Common myeloid progenitor, CD34-positive (primary cell): ENCODE data around the gene PARM1.

Source experiments
- CTCF ChIA-PET: fragments of 350-600 bp; sonication (Branson Sonifier 250); formaldehyde crosslinking; loops from one replicate; lab custom pipeline; 2021; ENCODE audit warnings: antibody characterized with exemption; lab: Charles Lee
- POLR2A ChIA-PET: fragments of 350-600 bp; sonication (Branson Sonifier 250); formaldehyde crosslinking; loops from one replicate; lab custom pipeline; 2021; ENCODE audit warnings: antibody characterized with exemption; lab: Charles Lee
- DNase-seq, 3 donors: peaks; one replicate each; pipeline versions ENCODE4 v3.0.0 to v3.0.0-alpha.2; 2013
- H3K27ac ChIP-seq, 2 experiments: 1 replicate in 1 of 2; 2 replicates in 1 of 2; pipeline ENCODE4 v1.7.0; 2013; ENCODE audit warnings: inconsistent platforms in 2 of 2, low read length in 2 of 2, mild to moderate bottlenecking in 2 of 2, low read depth in 1 of 2, moderate library complexity in 1 of 2; ENCODE audit not compliant: severe bottlenecking in 2 of 2, insufficient read depth in 1 of 2, poor library complexity in 1 of 2
- H3K27me3 ChIP-seq, 5 experiments: replicated peaks in 2 of 5; 1 replicate in 3 of 5; 2 replicates in 2 of 5; pipeline versions ENCODE4 v1.6.1 to v1.7.0; 2013; ENCODE audit warnings: low read length in 4 of 5, mild to moderate bottlenecking in 2 of 5, moderate library complexity in 2 of 5, inconsistent platforms in 1 of 5; ENCODE audit not compliant: insufficient read depth in 5 of 5, control insufficient read depth in 4 of 5
- H3K36me3 ChIP-seq, 4 experiments: 1 replicate in 2 of 4; 2 replicates in 2 of 4; pipeline versions ENCODE4 v1.6.1 to v1.7.0; 2013; ENCODE audit warnings: low read length in 3 of 4, control low read depth in 1 of 4, mild to moderate bottlenecking in 1 of 4; ENCODE audit not compliant: control insufficient read depth in 4 of 4, insufficient read depth in 4 of 4
- H3K4me1 ChIP-seq, 4 experiments: 1 replicate in 3 of 4; 2 replicates in 1 of 4; pipeline versions ENCODE4 v1.6.1 to v1.7.1; 2013; ENCODE audit warnings: low read length in 3 of 4, mild to moderate bottlenecking in 3 of 4, control low read depth in 1 of 4, inconsistent platforms in 1 of 4, moderate library complexity in 1 of 4; ENCODE audit not compliant: control insufficient read depth in 4 of 4, insufficient read depth in 4 of 4; ENCODE audit errors: control extremely low read depth in 1 of 4
- H3K4me3 ChIP-seq, 7 experiments: 1 replicate in 4 of 7; 2 replicates in 3 of 7; pipeline versions ENCODE4 v1.5.1 to v1.7.0; 2013; ENCODE audit warnings: mild to moderate bottlenecking in 7 of 7, low read length in 6 of 7, moderate library complexity in 6 of 7, inconsistent platforms in 2 of 7, low read depth in 2 of 7, control low read depth in 1 of 7; ENCODE audit not compliant: insufficient read depth in 4 of 7, control insufficient read depth in 1 of 7; ENCODE audit errors: extremely low read depth in 1 of 7
- H3K9me3 ChIP-seq, 5 experiments: 1 replicate in 4 of 5; 2 replicates in 1 of 5; pipeline versions ENCODE4 v1.6.1 to v1.7.1; 2013; ENCODE audit warnings: low read length in 4 of 5, mild to moderate bottlenecking in 2 of 5, inconsistent platforms in 1 of 5, low read depth in 1 of 5, moderate library complexity in 1 of 5; ENCODE audit not compliant: control insufficient read depth in 4 of 5, insufficient read depth in 2 of 5; ENCODE audit errors: control extremely low read depth in 1 of 5
- WGBS: methylation state at CpG from one replicate; pipeline ENCODE4 v1.1.5; 2013; ENCODE audit not compliant: insufficient coverage; 5-methylcytosine and 5-hydroxymethylcytosine counted together

PARM1 gene

DNA sequence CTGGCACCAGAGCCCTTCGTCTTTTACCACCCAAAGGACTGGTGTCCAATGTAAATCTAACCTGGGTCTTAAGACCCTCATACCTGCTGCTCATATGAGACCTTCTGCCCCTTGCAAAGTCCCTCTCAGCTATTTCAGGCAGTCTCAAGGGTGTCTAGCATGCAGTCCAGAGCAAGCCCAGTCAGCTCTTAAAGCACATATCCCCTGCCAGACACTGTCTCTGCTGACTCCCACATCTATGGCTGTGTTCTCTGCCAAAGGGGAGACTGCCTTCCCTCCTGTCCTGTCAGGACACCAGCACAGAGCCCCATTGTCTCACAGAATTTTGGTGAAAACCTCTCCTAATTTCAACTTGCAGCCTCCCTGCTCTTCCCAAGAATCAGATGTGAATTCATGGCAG, 118.5 kb downstream of the PARM1 start:
- POLR2A ChIA-PET, result no interaction called here

DNA sequence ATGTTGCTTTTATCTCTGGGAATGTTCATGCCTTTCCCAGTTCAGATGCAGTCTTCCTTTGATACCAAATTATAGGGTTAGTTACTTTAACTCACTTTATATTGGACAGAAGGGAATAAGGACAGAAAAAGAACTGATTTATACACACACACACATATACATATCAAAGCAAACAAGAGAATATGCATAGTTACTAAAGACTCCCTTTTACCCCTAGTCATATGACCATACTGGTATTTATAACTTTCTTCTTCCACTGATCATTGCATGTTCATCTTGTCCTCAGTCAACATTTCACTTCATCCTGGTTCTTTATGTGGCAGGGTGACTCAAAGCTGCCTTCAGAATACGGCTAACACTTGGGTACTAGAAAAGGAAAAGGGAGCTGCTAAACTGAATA, 120.4 kb downstream of the PARM1 start:
- WGBS, result 83% methylated on average over 1 of the region's 1 CpG
- Histone ChIP-seq H3K27ac (no peak overlapping the region), H3K4me1 (no peaks in the 10 kb centered on the region), H3K4me3 (no peak overlapping the region), H3K9me3 (no peaks in the 10 kb centered on the region), H3K27me3 (no peaks in the 10 kb centered on the region), H3K36me3 (no peaks in the 10 kb centered on the region)
- CTCF ChIA-PET, result no interaction called here
- POLR2A ChIA-PET, result no interaction called here
- no peak for DNase-seq

More for the DNA sequence above, 118.5 kb downstream of the PARM1 start:
- DNase-seq, result no peak
- Histone ChIP-seq H3K27ac (no peak overlapping the region), H3K9me3 (no peaks in the 10 kb centered on the region), H3K27me3 (no peaks in the 10 kb centered on the region), H3K4me1 (no peaks in the 10 kb centered on the region), H3K4me3 (no peak overlapping the region), H3K36me3 (no peaks in the 10 kb centered on the region)
- CTCF ChIA-PET, result no interaction called here
- WGBS, result 100% methylated on average over 1 of the region's 1 CpG

DNA sequence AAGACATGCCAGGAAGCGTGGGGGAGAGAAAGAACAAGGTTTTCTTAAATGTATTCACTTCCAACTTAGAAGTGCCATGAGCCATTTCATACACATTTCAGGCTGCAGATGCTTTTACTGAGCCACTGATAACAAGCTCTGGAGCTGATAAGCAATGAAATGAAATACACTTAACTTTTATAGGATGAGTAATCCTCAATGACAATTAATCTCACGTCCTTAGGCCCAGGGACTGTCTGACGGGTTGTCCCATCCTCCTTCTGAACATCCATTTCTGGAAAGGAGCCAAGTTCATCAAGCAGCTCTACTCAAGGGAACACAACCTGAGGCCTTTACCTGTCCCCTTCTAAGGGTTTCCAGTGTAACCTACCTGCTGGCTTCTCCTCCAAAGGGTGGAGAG, 121.2 kb downstream of the PARM1 start:
- no peak overlapping the region for H3K27ac ChIP-seq
- ChIA-PET POLR2A (no interaction called here), CTCF (no interaction called here)
- 100% methylated on average over 2 of the region's 3 CpGs for WGBS
- DNase-seq, result no peak
- no peaks in the 10 kb centered on the region for H3K9me3 ChIP-seq
- H3K36me3 ChIP-seq, result no peaks in the 10 kb centered on the region
- no peaks in the 10 kb centered on the region for H3K4me1 ChIP-seq
- H3K4me3 ChIP-seq, result no peak overlapping the region
- H3K27me3 ChIP-seq, result no peaks in the 10 kb centered on the region

DNA sequence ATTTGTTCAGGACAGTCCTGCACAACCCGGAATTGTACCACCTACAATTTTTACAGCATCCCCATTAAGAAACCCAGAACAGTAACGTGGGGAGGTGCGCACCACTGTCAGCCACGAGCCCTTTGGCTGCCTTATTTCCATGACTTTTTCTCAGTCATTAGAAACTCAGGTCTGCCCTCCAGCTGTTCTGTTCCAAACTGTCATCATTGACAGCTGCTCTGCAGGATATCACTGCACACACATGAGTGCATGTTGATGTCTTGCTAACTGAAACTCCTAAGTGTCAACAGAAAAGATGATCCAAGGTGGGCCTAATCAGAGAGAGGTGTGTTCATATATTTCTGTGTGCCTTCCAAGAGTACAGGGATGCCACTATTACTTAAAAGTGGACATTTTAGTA, 123.4 kb downstream of the PARM1 start:
- DNase-seq, result no peak
- ChIA-PET POLR2A (no interaction called here), CTCF (no interaction called here)
- no peaks in the 10 kb centered on the region for H3K9me3 ChIP-seq
- WGBS, result 93% methylated on average over 4 of the region's 4 CpGs
- no peaks in the 10 kb centered on the region for H3K36me3 ChIP-seq
- no peaks in the 10 kb centered on the region for H3K4me1 ChIP-seq
- no peak overlapping the region for H3K27ac ChIP-seq
- H3K4me3 ChIP-seq, result no peak overlapping the region
- no peaks in the 10 kb centered on the region for H3K27me3 ChIP-seq

DNA sequence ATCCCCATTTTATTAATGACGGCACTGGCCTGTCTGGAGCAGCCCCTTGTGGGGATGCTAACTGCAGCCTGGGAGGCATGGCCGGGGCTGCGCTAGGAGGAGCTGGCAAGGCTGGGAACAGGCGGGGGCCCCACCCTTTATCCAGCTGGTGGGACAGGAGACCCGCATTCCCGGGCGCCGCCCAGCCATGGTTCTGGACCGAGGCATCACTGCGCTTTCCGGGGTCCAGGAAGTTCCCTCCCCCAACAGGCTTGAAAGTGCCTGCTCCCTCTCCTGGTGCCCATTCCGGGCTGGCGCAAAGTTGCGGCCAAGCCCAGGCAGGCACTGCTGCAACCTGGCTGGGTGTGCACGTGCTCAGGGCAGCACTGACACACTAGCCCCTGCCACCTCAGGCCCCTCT, 124.5 kb downstream of the PARM1 start:
- Histone ChIP-seq H3K9me3 (no peaks in the 10 kb centered on the region), H3K27ac (no peak overlapping the region), H3K27me3 (no peaks in the 10 kb centered on the region), H3K4me1 (no peaks in the 10 kb centered on the region), H3K4me3 (no peak overlapping the region), H3K36me3 (no peaks in the 10 kb centered on the region)
- CTCF ChIA-PET, result no interaction called here
- WGBS, result 96% methylated on average over 15 of the region's 15 CpGs
- POLR2A ChIA-PET, result no interaction called here
- no peak for DNase-seq

DNA sequence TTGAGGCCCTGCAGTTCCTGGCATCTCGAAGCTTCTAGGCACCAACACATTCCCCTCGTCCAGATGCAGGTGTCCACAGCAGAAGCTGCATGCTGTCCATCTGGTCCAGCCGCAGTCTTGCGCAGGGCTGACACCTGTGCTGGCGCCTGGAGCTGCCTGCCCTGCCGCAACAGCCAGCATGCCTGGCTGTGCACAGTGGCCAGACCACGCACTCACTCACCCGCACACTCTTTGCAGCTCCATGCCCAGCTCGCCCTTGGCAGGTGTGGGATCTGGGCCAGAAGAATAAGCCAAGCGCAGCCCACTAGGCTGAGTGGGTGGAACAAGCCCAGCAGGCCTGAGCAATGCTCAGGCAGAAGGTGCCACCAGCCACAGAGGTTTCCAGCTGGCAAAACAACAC, 125.6 kb downstream of the PARM1 start:
- WGBS, result 95% methylated on average over 9 of the region's 10 CpGs
- Histone ChIP-seq H3K27me3 (no peaks in the 10 kb centered on the region), H3K36me3 (no peaks in the 10 kb centered on the region), H3K27ac (no peak overlapping the region), H3K9me3 (no peaks in the 10 kb centered on the region), H3K4me3 (no peak overlapping the region), H3K4me1 (no peaks in the 10 kb centered on the region)
- DNase-seq, result no peak
- ChIA-PET CTCF (no interaction called here), POLR2A (no interaction called here)

DNA sequence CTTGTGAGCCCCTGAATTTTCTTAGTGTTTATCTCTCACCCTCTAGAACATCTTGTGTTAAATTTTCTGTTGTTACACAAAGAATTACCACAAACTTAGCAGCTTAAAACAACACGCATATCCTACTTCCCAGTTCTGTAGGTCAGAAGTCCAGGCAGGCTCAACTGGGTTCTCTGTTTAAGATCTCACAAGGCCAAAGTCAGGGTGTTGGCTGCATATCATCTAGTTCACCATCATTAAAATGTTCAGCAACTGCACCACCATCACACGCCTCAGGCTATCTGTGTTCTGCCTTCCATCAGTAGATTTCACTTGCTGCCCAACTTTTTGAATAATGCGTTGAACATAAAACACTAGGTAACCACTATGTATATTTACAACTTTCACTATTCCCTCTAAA, 130.5 kb downstream of the PARM1 start:
- Histone ChIP-seq H3K27me3 (peaks cover 0 to under 1% (median 0%) of the 10 kb centered on the region in 5 experiments), H3K4me3 (no peak overlapping the region), H3K36me3 (no peaks in the 10 kb centered on the region), H3K27ac (no peak overlapping the region), H3K9me3 (no peaks in the 10 kb centered on the region), H3K4me1 (peaks cover 0 to 4% (median 0%) of the 10 kb centered on the region in 4 experiments)
- WGBS, result 100% methylated on average over 3 of the region's 3 CpGs
- no peak for DNase-seq
- ChIA-PET POLR2A (no interaction called here), CTCF (no interaction called here)
